ENCODE results near the gene CYP2W1. TPM values are rescaled to one million over a fixed set of nuclear protein-coding genes. Genes with fewer than 3 reads are reported as not detected.
A peak's percentile ranks its signal among the peaks of the same experiment; 100 is the strongest.

CYP2W1 gene
- under 1 TPM in 5 of 6 donors, not detected in 1; 0.12 to 0.59 (median 0.32) TPM for total RNA-seq
- polyA plus RNA-seq: under 1 TPM; 0.54 to 0.76 TPM

DNA sequence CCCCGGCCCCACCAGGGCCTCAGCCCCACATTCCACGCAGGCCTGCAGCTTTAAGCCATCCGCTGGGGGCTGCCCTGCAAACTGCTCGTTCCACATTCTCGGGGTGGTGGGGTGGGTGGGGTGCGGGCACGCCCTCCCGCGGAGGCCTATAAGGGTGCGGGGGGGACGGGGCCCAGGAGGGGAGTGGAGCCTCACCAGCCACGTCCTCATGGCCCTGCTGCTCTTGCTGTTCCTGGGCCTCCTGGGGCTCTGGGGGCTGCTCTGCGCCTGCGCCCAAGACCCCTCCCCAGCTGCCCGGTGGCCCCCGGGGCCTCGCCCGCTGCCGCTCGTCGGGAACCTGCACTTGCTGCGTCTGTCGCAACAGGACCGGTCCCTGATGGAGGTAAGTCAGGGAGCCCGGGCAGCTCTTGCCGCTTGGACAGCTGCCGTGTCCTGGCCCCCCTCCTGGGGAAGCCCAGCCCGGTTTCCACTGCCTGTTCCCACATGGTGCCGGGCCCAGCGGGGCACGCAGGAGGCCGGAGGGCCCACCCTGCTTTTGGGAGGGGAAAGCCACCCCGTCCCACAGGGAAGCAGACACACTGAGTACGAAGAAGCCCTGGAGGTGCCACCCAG, at the start of gene CYP2W1:
TSS of gene CYP2W1 (plus strand) at position 178 of the 612 bp plus-strand sequence. CDS start at position 209, 31 bp downstream.
- no peak within 1 kb of the TSS for H3K4me3 ChIP-seq
- intact Hi-C loops (cut with DNase I): no loop called here
- no peaks in the 10 kb centered on the region for H3K36me3 ChIP-seq
- H3K9me3 ChIP-seq: no peaks in the 10 kb centered on the region
- ATAC-seq: no peak
- TF ChIP-seq, protein P1, sequence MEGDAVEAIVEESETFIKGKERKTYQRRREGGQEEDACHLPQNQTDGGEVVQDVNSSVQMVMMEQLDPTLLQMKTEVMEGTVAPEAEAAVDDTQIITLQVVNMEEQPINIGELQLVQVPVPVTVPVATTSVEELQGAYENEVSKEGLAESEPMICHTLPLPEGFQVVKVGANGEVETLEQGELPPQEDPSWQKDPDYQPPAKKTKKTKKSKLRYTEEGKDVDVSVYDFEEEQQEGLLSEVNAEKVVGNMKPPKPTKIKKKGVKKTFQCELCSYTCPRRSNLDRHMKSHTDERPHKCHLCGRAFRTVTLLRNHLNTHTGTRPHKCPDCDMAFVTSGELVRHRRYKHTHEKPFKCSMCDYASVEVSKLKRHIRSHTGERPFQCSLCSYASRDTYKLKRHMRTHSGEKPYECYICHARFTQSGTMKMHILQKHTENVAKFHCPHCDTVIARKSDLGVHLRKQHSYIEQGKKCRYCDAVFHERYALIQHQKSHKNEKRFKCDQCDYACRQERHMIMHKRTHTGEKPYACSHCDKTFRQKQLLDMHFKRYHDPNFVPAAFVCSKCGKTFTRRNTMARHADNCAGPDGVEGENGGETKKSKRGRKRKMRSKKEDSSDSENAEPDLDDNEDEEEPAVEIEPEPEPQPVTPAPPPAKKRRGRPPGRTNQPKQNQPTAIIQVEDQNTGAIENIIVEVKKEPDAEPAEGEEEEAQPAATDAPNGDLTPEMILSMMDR (IDR thresholded peaks at IDR 0.05): no peak
- H3K4me1 ChIP-seq: peaks cover 9 to 13% (median 12%) of the 10 kb centered on the region in 3 donors
- no peaks in the 10 kb centered on the region for H3K27me3 ChIP-seq
- FAIRE-seq: no peak
- WGBS, 2 donors: 60 to 63% methylated on average over 31 to 34 of the region's 34 CpGs
- H3K27ac ChIP-seq: no peak within 1 kb of the TSS
- peak in 1 of 6 donors; percentile 83 for DNase-seq

DNA sequence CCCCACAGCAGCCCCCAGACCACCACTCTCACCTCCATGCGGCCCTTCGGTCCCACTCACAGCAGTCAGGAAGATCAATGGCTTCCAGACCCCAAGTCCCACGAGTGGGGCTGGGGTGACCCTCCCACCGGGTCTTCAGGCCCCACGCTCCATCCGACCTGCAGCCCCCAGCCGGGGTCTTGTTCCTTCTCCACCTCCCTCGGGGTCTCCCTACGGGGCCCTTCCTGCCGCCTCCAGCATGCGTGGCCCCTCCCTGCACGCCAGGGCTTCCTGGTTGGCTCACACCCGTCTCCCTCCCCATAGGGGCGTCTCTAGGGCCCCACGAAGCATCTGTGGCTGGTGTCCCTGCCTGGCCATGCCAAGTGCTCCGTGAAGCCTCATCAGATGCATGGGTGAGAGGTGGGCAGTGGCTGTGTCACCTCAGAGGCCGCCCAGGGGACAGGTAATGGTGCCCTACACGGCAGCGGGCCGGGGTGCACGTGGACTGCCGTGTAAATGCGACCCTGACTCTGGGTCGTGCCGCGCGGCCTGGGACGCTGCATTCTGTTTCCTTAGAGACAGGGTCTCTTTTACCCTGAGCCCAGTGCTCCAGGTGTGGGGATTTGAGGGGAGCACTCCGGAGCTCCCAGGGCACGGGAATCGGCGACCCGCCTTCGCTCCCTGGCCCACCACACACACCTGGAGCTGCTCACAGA, 48.4 kb upstream of the CYP2W1 start:
- no peaks in the 10 kb centered on the region for H3K9me3 ChIP-seq
- H3K27me3 ChIP-seq: no peaks in the 10 kb centered on the region
- no peaks in the 10 kb centered on the region for H3K36me3 ChIP-seq
- no peak overlapping the region for H3K27ac ChIP-seq
- TF ChIP-seq, protein P1 (IDR thresholded peaks at IDR 0.05): no peak
- no peak overlapping the region for H3K4me3 ChIP-seq
- peak in 3 of 6 donors; percentile 14 to 76 (median 53) for DNase-seq
- intact Hi-C loops (cut with DNase I): no loop called here
- 92 to 95% methylated on average over 29 to 34 of the region's 34 CpGs for WGBS, 2 donors
- FAIRE-seq: no peak
- H3K4me1 ChIP-seq: no peaks in the 10 kb centered on the region
- ATAC-seq: peak in 1 of 4 donors; percentile 8

- TF ChIP-seq, protein P1 (IDR thresholded peaks at IDR 0.05): no peak
- ATAC-seq (no peak), FAIRE-seq (no peak), DNase-seq (peak in 2 of 6 donors; percentile 31 to 66)
- no peaks in the 10 kb centered on the region for H3K27me3 ChIP-seq
- no peak overlapping the region for H3K4me3 ChIP-seq
- H3K36me3 ChIP-seq: no peaks in the 10 kb centered on the region
- no peak overlapping the region for H3K27ac ChIP-seq
- no peaks in the 10 kb centered on the region for H3K4me1 ChIP-seq
- H3K9me3 ChIP-seq: no peaks in the 10 kb centered on the region
- intact Hi-C loops (cut with DNase I): no loop called here
- WGBS, 2 donors: 87 to 88% methylated on average over 40 to 46 of the region's 46 CpGs
These were observed 47.7 kb upstream of the CYP2W1 start for GRCh38 chr7:935164-935873.

DNA sequence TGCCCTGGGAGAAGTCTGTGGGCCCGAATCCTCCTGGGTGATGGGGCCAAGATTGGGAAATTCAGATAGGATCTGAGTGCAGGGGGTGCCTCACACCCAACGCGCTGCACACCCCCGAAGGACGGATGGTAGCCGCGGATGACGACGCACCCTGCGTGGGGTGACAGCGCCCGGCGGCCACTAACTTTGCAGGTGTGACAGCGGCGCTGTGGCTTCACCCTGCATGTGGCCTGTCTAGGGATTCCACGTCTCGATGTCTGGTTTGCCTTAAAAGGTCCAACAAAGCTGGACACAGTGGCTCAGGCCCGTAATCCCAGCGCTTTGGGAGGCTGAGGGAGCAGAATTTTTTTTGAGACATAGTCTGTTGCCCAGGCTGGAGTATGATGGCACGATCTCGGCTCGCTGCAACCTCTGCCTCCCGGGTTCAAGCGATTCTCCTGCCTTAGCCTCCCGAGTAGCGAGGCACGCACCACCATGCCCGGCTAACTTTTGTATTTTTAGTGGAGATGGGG, 47.1 kb upstream of the CYP2W1 start:
- H3K27me3 ChIP-seq: no peaks in the 10 kb centered on the region
- intact Hi-C loops (cut with DNase I): no loop called here
- H3K4me3 ChIP-seq: no peak overlapping the region
- no peak overlapping the region for H3K27ac ChIP-seq
- ATAC-seq (no peak), FAIRE-seq (no peak), DNase-seq (peak in 3 of 6 donors; percentile 10 to 55 (median 49))
- 95 to 96% methylated on average over 28 of the region's 28 CpGs for WGBS, 2 donors
- TF ChIP-seq, protein P1 (IDR thresholded peaks at IDR 0.05): no peak
- H3K4me1 ChIP-seq: no peaks in the 10 kb centered on the region
- no peaks in the 10 kb centered on the region for H3K36me3 ChIP-seq
- no peaks in the 10 kb centered on the region for H3K9me3 ChIP-seq

Measured in pancreas (tissue), 10 donors.